K562 (cell line): ENCODE data around the gene TNFRSF11A. TPM values are rescaled to one million over a fixed set of nuclear protein-coding genes. Genes with fewer than 3 reads are reported as not detected.

ENCODE experiments used
- ATAC-seq: fragments of 200-7000 bp; cut with Tn5 transposase; 3 replicates; pipeline ENCODE4 v1.9.1; 2020; ENCODE audit warnings: moderate library complexity
- BruUV-seq: library from RNA; stranded (reverse); fragments of 400-500 nt; replicated peaks from 2 replicates; lab custom pipeline; 2021; lab: Mats Ljungman, UMichigan
- CTCF ChIA-PET: fragments of 300-600 bp; formaldehyde crosslinking; extraction: SDS; loops from one replicate; lab custom pipeline; 2021; ENCODE audit warnings: low intra/inter-chr PET ratio; lab: Yijun Ruan, JAX
- POLR2A ChIA-PET: fragments of 300-600, 350-650 bp; sonication (Branson Sonifier 250); formaldehyde crosslinking; extraction: SDS; loops from one replicate; lab custom pipeline; 2021; ENCODE audit warnings: antibody characterized with exemption, inconsistent platforms; lab: Yijun Ruan, JAX
- DNase-seq, 4 experiments: peaks; one replicate each; pipeline versions ENCODE4 v3.0.0 to v3.0.0-alpha.2; 2011 to 2018; ENCODE audit warnings: low spot score in 3 of 4, mixed read lengths in 3 of 4; ENCODE audit errors: extremely low read depth in 1 of 4
- FAIRE-seq: peaks from 2 replicates; lab custom pipeline; 2011; peaks lifted over from hg19 to GRCh38; lab: Jason Lieb, UNC
- H2AFZ ChIP-seq: 2 replicates; pipeline ENCODE4 v1.6.0; 2011; ENCODE audit warnings: low read depth, low read length, control low read depth, inconsistent platforms
- H3K27ac ChIP-seq: fragments of 200-600 bp; 3 replicates; pipeline ENCODE4 v1.8.0; 2011; ENCODE audit warnings: low read depth, mild to moderate bottlenecking, control low read depth, inconsistent platforms, low read length, moderate library complexity, mixed read lengths; ENCODE audit errors: extremely low read depth
- H3K27me3 ChIP-seq, 2 experiments: fragments of 300-600 bp in 1 of 2; 2 replicates in 1 of 2; 3 replicates in 1 of 2; pipeline versions ENCODE4 v1.6.0 to v1.8.0; 2011; ENCODE audit warnings: inconsistent platforms in 2 of 2, low read length in 2 of 2, mild to moderate bottlenecking in 1 of 2, mixed read lengths in 1 of 2, moderate library complexity in 1 of 2; ENCODE audit not compliant: control insufficient read depth in 2 of 2, insufficient read depth in 2 of 2
- H3K36me3 ChIP-seq: fragments of 300-600 bp; 3 replicates; pipeline ENCODE4 v1.8.0; 2011; ENCODE audit warnings: mild to moderate bottlenecking, low read length, inconsistent platforms; ENCODE audit not compliant: control insufficient read depth, insufficient read depth
- H3K4me1 ChIP-seq, 2 experiments: fragments of 200-600 bp in 1 of 2; replicated peaks in 1 of 2; 2 replicates in 1 of 2; 3 replicates in 1 of 2; pipeline versions ENCODE4 v1.5.1 to v1.8.0; 2011; ENCODE audit warnings: inconsistent platforms in 2 of 2, low read length in 2 of 2, mild to moderate bottlenecking in 1 of 2, mixed read lengths in 1 of 2, moderate library complexity in 1 of 2; ENCODE audit not compliant: control insufficient read depth in 2 of 2, insufficient read depth in 2 of 2
- H3K4me2 ChIP-seq: 2 replicates; pipeline ENCODE4 v1.6.1; 2011; ENCODE audit warnings: low read length, control low read depth, inconsistent platforms, mixed read lengths; ENCODE audit not compliant: insufficient read depth
- H3K4me3 ChIP-seq: fragments of 200-600 bp; sonication (generic), shearing (Covaris generic); 2 replicates; pipeline ENCODE4 v1.5.1; 2016; ENCODE audit warnings: control low read depth, inconsistent platforms
- H3K79me2 ChIP-seq: fragments of 200-600 bp; 3 replicates; pipeline ENCODE4 v1.8.0; 2011; ENCODE audit warnings: low read length, inconsistent platforms; ENCODE audit not compliant: control insufficient read depth, insufficient read depth
- H3K9ac ChIP-seq, 2 experiments: 2 replicates each; pipeline versions ENCODE4 v1.6.0 to v1.6.1; 2011; ENCODE audit warnings: low read depth in 2 of 2, low read length in 2 of 2, control low read depth in 1 of 2, inconsistent platforms in 1 of 2, mild to moderate bottlenecking in 1 of 2, mixed read lengths in 1 of 2; ENCODE audit not compliant: insufficient read depth in 1 of 2
- H3K9me1 ChIP-seq: one replicate; pipeline ENCODE4 v1.6.0; 2011; ENCODE audit warnings: inconsistent platforms, mild to moderate bottlenecking, low read length, moderate library complexity; ENCODE audit not compliant: control insufficient read depth, insufficient read depth
- H3K9me3 ChIP-seq: replicated peaks from 2 replicates; pipeline ENCODE4 v1.5.1; 2011; ENCODE audit warnings: low read depth, low read length, inconsistent platforms; ENCODE audit not compliant: control insufficient read depth, insufficient read depth
- H4K20me1 ChIP-seq: replicated peaks from 2 replicates; pipeline ENCODE4 v1.6.1; 2011; ENCODE audit warnings: low read length, inconsistent platforms, mixed read lengths; ENCODE audit not compliant: control insufficient read depth, insufficient read depth
- EWSR1 ChIP-seq: fragments of 450-650 bp; IDR thresholded peaks from 2 replicates; pipeline ENCODE4 v1.6.1; 2018; ENCODE audit warnings: borderline replicate concordance, mild to moderate bottlenecking, low read depth, moderate library complexity; ENCODE audit not compliant: partially characterized antibody
- GTF2A2 ChIP-seq: IDR thresholded peaks from 2 replicates; pipeline ENCODE4 v1.6.1; 2016; ENCODE audit warnings: mild to moderate bottlenecking, missing genetic modification characterization, missing compliant biosample characterization
- HDAC6 ChIP-seq: IDR thresholded peaks from 2 replicates; pipeline ENCODE4 v1.6.1; 2012; ENCODE audit warnings: low read depth, mild to moderate bottlenecking, control low read depth, inconsistent platforms, low read length, moderate library complexity
- KDM1A ChIP-seq, 2 experiments: fragments of 450-650 bp; IDR thresholded peaks; 2 replicates each; pipeline ENCODE4 v1.6.1; 2016; ENCODE audit warnings: mild to moderate bottlenecking in 2 of 2
- MBD2 ChIP-seq: sonication (generic); IDR thresholded peaks from 2 replicates; pipeline ENCODE4 v1.6.1; 2016; ENCODE audit warnings: low read depth, borderline replicate concordance
- MCM3 ChIP-seq: fragments of 450-650 bp; IDR thresholded peaks from 2 replicates; pipeline ENCODE4 v1.6.1; 2016
- MEF2A ChIP-seq: IDR thresholded peaks from 2 replicates; pipeline ENCODE4 v1.6.1; 2011; ENCODE audit warnings: low read depth, mild to moderate bottlenecking, low read length, moderate library complexity; ENCODE audit not compliant: control insufficient read depth
- ZFP36 ChIP-seq: fragments of 150-350 bp; IDR thresholded peaks from 2 replicates; pipeline ENCODE4 v1.6.1; 2018; ENCODE audit warnings: low read length, low read depth; ENCODE audit not compliant: partially characterized antibody
- ZNF24 ChIP-seq: fragments of 450-650 bp; IDR thresholded peaks from 2 replicates; pipeline ENCODE4 v1.6.1; 2016
- whole genome bisulfite sequencing: fragments of 100-300 bp; shearing (Covaris generic); methylation state at CpG from one replicate; pipeline ENCODE4 v1.1.6; 2016; ENCODE audit warnings: low coverage, mixed read lengths; ENCODE audit not compliant: insufficient coverage; ENCODE audit errors: missing lambda C conversion rate; 5-methylcytosine and 5-hydroxymethylcytosine counted together
- in situ Hi-C: fragments of 300-500 bp; cut with MboI; formaldehyde crosslinking; loops from 4 replicates; pipeline ENCODE4 v1.15.0; 2018; ENCODE audit warnings: inconsistent platforms, mixed read lengths
- intact Hi-C: fragments of 100-400 bp; cut with micrococcal nuclease; formaldehyde crosslinking; loops from 2 replicates; pipeline ENCODE4 v1.14.2; 2022
- polyA plus RNA-seq, 8 experiments: library from polyadenylated mRNA; depleted of rRNA in 4 of 8; stranded (reverse) in 5 of 8; unstranded in 3 of 8; fragments of >200 nt; fragmentation: Nextera tagmentation in 2 of 8; fragmentation: Illumina TruSeq in 1 of 8; extraction: Ambion mirVana in 2 of 8; extraction: Trizol in 1 of 8; gene quantifications; 2 replicates each; pipeline versions ENCODE4 v1.2.1 to v1.2.3, GENCODE V29; 2011 to 2014; ENCODE audit warnings: inconsistent platforms in 1 of 8, missing spikeins in 1 of 8
- total RNA-seq, 7 experiments: library from RNA; depleted of rRNA in 6 of 7; stranded (reverse); fragments of >200 nt in 6 of 7; fragmentation: Illumina TruSeq in 2 of 7; extraction: Trizol in 2 of 7; gene quantifications; 2 replicates each; pipeline versions ENCODE4 v1.2.1 to v1.2.3, GENCODE V29; 2011 to 2021; ENCODE audit warnings: low replicate concordance in 1 of 7

Gene TNFRSF11A
- total and polyA plus RNA-seq, 9 of the 15 experiments (the other 6 are each of a cell fraction or from before 2014, with no cell fraction given) = 0.03 to 0.06 (median 0.04) TPM; not detected in 6

DNA sequence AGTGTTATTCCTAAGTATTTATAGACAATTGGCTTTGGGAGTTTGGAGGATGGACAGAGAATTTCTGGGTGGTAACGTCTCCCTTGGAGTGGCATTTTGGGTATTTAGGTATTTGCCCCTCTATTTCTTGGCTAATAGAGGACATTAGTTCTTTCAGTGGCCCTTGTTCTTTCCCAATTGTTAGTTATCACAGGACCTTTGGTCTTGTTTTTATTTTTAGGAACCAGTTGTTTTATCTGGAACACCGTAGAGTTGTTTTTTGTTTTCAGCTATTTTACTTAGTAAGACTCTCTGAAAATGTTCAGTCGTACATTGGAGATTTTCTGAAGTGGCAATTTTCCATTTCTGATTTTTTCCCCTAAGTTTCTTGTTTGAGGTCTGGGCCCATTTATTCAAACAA lies 40.5 kb upstream of the TNFRSF11A start:
- H3K27ac ChIP-seq = no peak overlapping the region
- H3K36me3 ChIP-seq = peaks cover 8% of the 10 kb centered on the region; the same call in 2 of the 3 replicates
- peaks cover 3% of the 10 kb centered on the region for H3K9me1 ChIP-seq
- no peak for DNase-seq
- H3K4me1 ChIP-seq = no peaks in the 10 kb centered on the region
- ChIA-PET POLR2A (no interaction called here), CTCF (no interaction called here)
- no peak for FAIRE-seq
- ATAC-seq = no peak
- H3K4me2 ChIP-seq = no peak overlapping the region
- no peaks in the 10 kb centered on the region for H4K20me1 ChIP-seq
- H3K4me3 ChIP-seq = no peak overlapping the region
- no peak overlapping the region for H2AFZ ChIP-seq
- intact Hi-C loops = no loop called here
- in situ Hi-C loops = no loop called here
- WGBS = 82% methylated on average over 3 of the region's 3 CpGs
- TF ChIP-seq HDAC6 = no peak
- TF ChIP-seq EWSR1 = no peak
- TF ChIP-seq ZFP36 = no peak
- TF ChIP-seq MCM3 = no peak
- TF ChIP-seq GTF2A2 (tag) = no peak
- TF ChIP-seq MEF2A = no peak
- no peak for TF ChIP-seq MBD2
- no peak for TF ChIP-seq KDM1A (IDR thresholded peaks at IDR 0.05)
- no peak for TF ChIP-seq ZNF24
- H3K9me3 ChIP-seq = no peaks in the 10 kb centered on the region
- H3K27me3 ChIP-seq = no peaks in the 10 kb centered on the region
- H3K9ac ChIP-seq = no peak overlapping the region
- no peaks in the 10 kb centered on the region for H3K79me2 ChIP-seq
- no TSS peak for BruUV-seq
